ENCODE data around the gene CEP68. TPM values are rescaled to one million over a fixed set of nuclear protein-coding genes. Genes with fewer than 3 reads are reported as not detected.

The CEP68 gene
- total RNA-seq, 4 donors from 2014 or later: 17.5 to 53.4 (median 27.6) TPM

DNA sequence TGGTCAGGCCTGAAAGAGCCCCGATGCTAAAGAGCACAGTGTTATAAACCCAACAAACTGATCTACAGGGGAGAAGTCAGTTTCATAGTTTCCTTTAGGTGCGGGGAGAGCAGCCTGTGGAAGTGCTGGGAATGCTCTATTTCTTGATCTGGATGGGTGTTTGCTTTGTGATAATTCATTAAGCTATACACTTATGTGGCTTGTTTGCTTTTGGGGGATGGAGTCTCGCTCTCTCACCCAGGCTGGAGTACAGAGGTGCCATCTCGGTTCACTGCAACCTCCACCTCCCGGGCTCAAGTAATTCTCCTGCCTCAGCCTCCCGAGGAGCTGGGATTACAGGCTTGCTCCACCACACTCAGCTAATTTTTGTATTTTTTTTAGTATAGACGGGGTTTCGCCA, 30.1 kb upstream of the CEP68 start:
- 96% methylated on average over 8 of the region's 8 CpGs for WGBS
- Histone ChIP-seq H3K36me3 (peaks cover 5% of the 10 kb centered on the region), H3K27ac (no peak overlapping the region), H3K9me3 (no peaks in the 10 kb centered on the region), H3K4me1 (peaks cover 8% of the 10 kb centered on the region), H3K4me3 (no peak overlapping the region), H3K27me3 (no peaks in the 10 kb centered on the region)
- TF ChIP-seq, protein P1, sequence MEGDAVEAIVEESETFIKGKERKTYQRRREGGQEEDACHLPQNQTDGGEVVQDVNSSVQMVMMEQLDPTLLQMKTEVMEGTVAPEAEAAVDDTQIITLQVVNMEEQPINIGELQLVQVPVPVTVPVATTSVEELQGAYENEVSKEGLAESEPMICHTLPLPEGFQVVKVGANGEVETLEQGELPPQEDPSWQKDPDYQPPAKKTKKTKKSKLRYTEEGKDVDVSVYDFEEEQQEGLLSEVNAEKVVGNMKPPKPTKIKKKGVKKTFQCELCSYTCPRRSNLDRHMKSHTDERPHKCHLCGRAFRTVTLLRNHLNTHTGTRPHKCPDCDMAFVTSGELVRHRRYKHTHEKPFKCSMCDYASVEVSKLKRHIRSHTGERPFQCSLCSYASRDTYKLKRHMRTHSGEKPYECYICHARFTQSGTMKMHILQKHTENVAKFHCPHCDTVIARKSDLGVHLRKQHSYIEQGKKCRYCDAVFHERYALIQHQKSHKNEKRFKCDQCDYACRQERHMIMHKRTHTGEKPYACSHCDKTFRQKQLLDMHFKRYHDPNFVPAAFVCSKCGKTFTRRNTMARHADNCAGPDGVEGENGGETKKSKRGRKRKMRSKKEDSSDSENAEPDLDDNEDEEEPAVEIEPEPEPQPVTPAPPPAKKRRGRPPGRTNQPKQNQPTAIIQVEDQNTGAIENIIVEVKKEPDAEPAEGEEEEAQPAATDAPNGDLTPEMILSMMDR (IDR thresholded peaks at IDR 0.05): no peak
- TF ChIP-seq POLR2AphosphoS5 (IDR thresholded peaks at IDR 0.05): no peak
- TF ChIP-seq EP300 (IDR thresholded peaks at IDR 0.05): no peak
- TF ChIP-seq POLR2A (IDR thresholded peaks at IDR 0.05): no peak
- DNase-seq (ENCODE audit: low spot score in 2 of 2): no peak

DNA sequence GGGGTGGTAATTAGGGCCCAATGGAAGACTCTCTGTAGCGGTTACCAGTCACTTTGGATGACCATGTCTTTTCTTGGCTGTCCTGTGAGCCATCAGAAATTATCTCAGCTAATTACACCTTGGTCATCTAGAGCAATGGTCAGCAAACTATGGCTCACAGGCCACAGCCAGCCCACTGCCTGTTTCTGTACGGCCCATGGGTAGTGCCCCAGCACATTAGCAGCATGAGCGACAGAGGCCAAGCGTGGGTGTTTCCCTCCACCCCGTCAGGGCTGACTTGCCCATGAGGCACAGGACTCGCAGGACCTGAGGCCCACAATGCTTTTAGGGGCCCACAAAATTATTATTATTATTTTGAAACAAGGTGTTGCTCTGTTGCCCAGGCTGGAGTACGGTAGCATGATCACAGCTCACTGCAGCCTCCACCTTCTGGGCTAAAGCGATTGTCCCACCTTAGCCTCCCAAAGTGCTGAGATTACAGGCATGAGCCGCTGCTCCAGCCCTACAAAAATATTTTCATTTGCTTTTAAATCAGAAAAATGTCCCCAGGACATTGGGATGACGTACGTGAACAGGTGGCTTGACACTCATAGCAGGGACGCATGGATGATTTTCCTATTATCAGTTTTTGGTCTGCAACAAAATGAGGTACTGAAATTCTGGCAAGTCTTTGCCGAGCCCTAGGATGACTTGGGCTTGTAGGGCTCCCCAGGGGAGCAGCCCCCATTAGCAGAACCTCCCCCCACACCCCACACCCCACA, 29.3 kb upstream of the CEP68 start:
- 92% methylated on average over 11 of the region's 13 CpGs for WGBS
- Histone ChIP-seq H3K27me3 (no peaks in the 10 kb centered on the region), H3K27ac (no peak overlapping the region), H3K4me3 (no peak overlapping the region), H3K36me3 (no peaks in the 10 kb centered on the region), H3K4me1 (peaks cover 12% of the 10 kb centered on the region), H3K9me3 (no peaks in the 10 kb centered on the region)
- no peak for DNase-seq (ENCODE audit: low spot score in 2 of 2)
- TF ChIP-seq, protein P1 (IDR thresholded peaks at IDR 0.05): no peak
- no peak for TF ChIP-seq EP300 (IDR thresholded peaks at IDR 0.05)

DNA sequence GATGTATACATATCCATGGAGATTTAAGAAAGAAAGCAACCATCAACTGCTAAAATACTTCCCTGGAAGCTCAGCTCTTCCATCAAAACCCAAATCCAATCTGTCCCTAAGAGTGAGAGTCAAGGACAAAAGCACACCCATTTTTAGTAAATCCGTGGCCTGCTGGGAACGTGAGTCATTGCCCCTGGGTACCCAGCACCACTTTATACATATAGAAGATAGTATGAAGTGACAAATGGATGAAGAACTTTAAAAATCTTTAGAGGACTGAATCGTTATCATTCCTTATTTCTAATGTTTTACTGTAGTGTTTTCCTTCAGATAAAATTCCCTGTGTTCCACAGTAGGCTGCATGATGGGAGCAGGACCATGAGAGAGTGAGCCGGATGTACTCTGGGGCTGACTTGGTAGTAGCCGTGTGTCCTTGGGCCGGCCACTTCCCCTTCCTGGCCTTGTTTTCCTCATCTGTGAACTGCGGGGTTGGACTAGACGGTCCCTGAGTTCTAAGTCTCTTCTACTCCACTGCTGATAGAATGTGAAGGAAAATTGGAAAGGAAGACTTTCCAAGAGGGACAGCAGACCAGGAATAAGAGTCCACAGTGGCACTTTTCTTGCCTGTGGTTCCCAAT, 28.5 kb upstream of the CEP68 start:
- peaks cover 12% of the 10 kb centered on the region for H3K4me1 ChIP-seq
- no peaks in the 10 kb centered on the region for H3K9me3 ChIP-seq
- no peak for TF ChIP-seq POLR2AphosphoS5 (IDR thresholded peaks at IDR 0.05)
- TF ChIP-seq, protein P1 (IDR thresholded peaks at IDR 0.05): no peak
- no peak for TF ChIP-seq POLR2A (IDR thresholded peaks at IDR 0.05)
- no peak for TF ChIP-seq EP300 (IDR thresholded peaks at IDR 0.05)
- no peak overlapping the region for H3K27ac ChIP-seq
- no peak for DNase-seq (ENCODE audit: low spot score in 2 of 2)
- 86% methylated on average over 8 of the region's 8 CpGs for WGBS
- H3K36me3 ChIP-seq: no peaks in the 10 kb centered on the region
- H3K27me3 ChIP-seq: no peaks in the 10 kb centered on the region
- no peak overlapping the region for H3K4me3 ChIP-seq

DNA sequence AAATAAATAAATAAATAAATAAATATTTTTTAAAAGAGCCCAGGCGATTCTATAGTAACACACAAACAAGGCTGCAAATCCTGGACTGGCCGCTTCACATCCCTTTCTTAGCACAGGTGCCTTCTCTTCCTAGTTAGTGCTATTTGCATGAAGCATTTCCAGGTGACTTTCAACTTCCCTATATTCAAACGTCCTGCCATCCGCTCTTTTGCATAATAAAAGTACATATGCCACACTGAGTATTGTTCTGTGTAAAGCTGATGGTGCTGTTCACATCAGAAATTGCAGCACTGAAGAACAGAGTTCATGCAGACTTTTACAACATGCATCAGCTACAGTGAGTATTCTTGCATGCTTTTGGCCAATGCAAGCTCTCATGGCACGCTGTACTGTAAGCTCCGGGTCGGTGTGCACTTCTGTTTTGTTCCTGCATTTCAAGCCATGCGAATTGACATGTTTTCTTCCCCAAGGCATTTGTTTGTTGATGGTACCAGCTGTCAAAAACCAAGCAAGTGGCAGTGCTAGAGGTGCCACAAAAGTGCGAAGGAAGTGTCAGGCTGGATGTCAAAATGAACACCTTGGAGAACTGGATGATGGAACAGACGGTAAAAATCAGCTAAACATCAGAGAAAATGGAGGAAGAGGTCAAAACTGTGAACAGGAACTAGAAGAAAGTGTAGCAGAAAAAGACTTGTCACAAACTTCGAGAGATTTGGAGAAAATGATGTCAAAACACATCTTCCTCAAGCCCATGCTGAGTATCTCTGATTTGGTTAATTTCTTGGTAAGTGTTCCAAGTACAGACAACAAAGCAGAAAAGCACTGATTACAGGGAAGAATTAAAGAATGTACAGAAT, 25.5 kb upstream of the CEP68 start:
- Histone ChIP-seq H3K36me3 (no peaks in the 10 kb centered on the region), H3K27me3 (no peaks in the 10 kb centered on the region), H3K9me3 (no peaks in the 10 kb centered on the region), H3K4me3 (no peak overlapping the region), H3K4me1 (peaks cover 4% of the 10 kb centered on the region), H3K27ac (no peak overlapping the region)
- TF ChIP-seq, protein P1 (IDR thresholded peaks at IDR 0.05): no peak
- no peak for TF ChIP-seq EP300 (IDR thresholded peaks at IDR 0.05)
- no peak for TF ChIP-seq POLR2A (IDR thresholded peaks at IDR 0.05)
- TF ChIP-seq POLR2AphosphoS5 (IDR thresholded peaks at IDR 0.05): no peak
- 79% methylated on average over 11 of the region's 11 CpGs for WGBS
- no peak for DNase-seq (ENCODE audit: low spot score in 2 of 2)
